Naive thymus-derived CD4-positive, alpha-beta T cell (primary cell): ENCODE results near the gene LMO1. TPM values are rescaled to one million over a fixed set of nuclear protein-coding genes. Genes with fewer than 3 reads are reported as not detected.

Source experiments
- ATAC-seq: fragments of 150-1000 bp; cut with Tn5 transposase; 2 replicates; pipeline ENCODE4 v1.10.0; 2021; ENCODE audit warnings: mild to moderate bottlenecking, moderate library complexity
- CTCF ChIA-PET: fragments of 350-600 bp; sonication (Branson Sonifier 250); formaldehyde crosslinking; loops from one replicate; lab custom pipeline; 2021; ENCODE audit warnings: antibody characterized with exemption; lab: Charles Lee
- POLR2A ChIA-PET: fragments of 350-600 bp; sonication (Branson Sonifier 250); formaldehyde crosslinking; loops from one replicate; lab custom pipeline; 2021; ENCODE audit warnings: antibody characterized with exemption, inconsistent platforms; lab: Charles Lee
- DNase-seq, 9 donors: peaks; one replicate each; pipeline versions ENCODE4 v3.0.0 to v3.0.0-alpha.2; 2020 to 2022; ENCODE audit warnings: mixed read lengths in 1 of 9
- H3K27ac ChIP-seq: one replicate; pipeline ENCODE4 v1.7.0; 2013; ENCODE audit warnings: mild to moderate bottlenecking, low read depth, low read length, moderate library complexity
- H3K27me3 ChIP-seq, 2 donors: one replicate each; pipeline ENCODE4 v1.7.0; 2013; ENCODE audit warnings: low read length in 2 of 2, mild to moderate bottlenecking in 2 of 2, moderate library complexity in 2 of 2; ENCODE audit not compliant: control insufficient read depth in 2 of 2, insufficient read depth in 2 of 2
- H3K36me3 ChIP-seq, 3 experiments: 1 replicate in 2 of 3; 2 replicates in 1 of 3; pipeline ENCODE4 v1.7.0; 2013; ENCODE audit warnings: low read length in 3 of 3, mild to moderate bottlenecking in 3 of 3, moderate library complexity in 1 of 3; ENCODE audit not compliant: insufficient read depth in 3 of 3, control insufficient read depth in 2 of 3
- H3K4me1 ChIP-seq, 2 donors: one replicate each; pipeline ENCODE4 v1.7.0; 2013; ENCODE audit warnings: low read length in 2 of 2, mild to moderate bottlenecking in 2 of 2, moderate library complexity in 1 of 2; ENCODE audit not compliant: control insufficient read depth in 2 of 2, insufficient read depth in 2 of 2
- H3K4me3 ChIP-seq: 2 replicates; pipeline ENCODE4 v1.7.0; 2013; ENCODE audit warnings: mild to moderate bottlenecking, low read length
- H3K9me3 ChIP-seq, 3 experiments: 1 replicate in 2 of 3; 2 replicates in 1 of 3; pipeline ENCODE4 v1.7.0; 2013; ENCODE audit warnings: low read length in 3 of 3; ENCODE audit not compliant: control insufficient read depth in 2 of 3
- H3K27ac Mint-ChIP-seq, 9 donors: one replicate each; pipeline ENCODE4 v1.8.0; 2020 to 2022; ENCODE audit warnings: mixed read lengths in 9 of 9, mild to moderate bottlenecking in 8 of 9, moderate library complexity in 5 of 9, inconsistent platforms in 2 of 9
- H3K27me3 Mint-ChIP-seq, 5 donors: one replicate each; pipeline ENCODE4 v1.8.0; 2021 to 2022; ENCODE audit warnings: mixed read lengths in 5 of 5, mild to moderate bottlenecking in 1 of 5
- H3K36me3 Mint-ChIP-seq, 5 donors: one replicate each; pipeline ENCODE4 v1.8.0; 2020 to 2022; ENCODE audit warnings: mixed read lengths in 5 of 5, mild to moderate bottlenecking in 3 of 5, inconsistent platforms in 1 of 5
- H3K4me1 Mint-ChIP-seq, 7 donors: one replicate each; pipeline ENCODE4 v1.8.0; 2020 to 2022; ENCODE audit warnings: mixed read lengths in 7 of 7, mild to moderate bottlenecking in 3 of 7, inconsistent platforms in 1 of 7
- H3K4me3 Mint-ChIP-seq, 10 donors: one replicate each; pipeline ENCODE4 v1.8.0; 2020 to 2022; ENCODE audit warnings: mild to moderate bottlenecking in 10 of 10, mixed read lengths in 10 of 10, moderate library complexity in 6 of 10, inconsistent platforms in 2 of 10
- H3K9me3 Mint-ChIP-seq, 11 donors: one replicate each; pipeline ENCODE4 v1.8.0; 2020 to 2022; ENCODE audit warnings: mixed read lengths in 11 of 11, mild to moderate bottlenecking in 4 of 11, inconsistent platforms in 1 of 11, moderate library complexity in 1 of 11
- intact Hi-C, 2 donors: fragments of 100-400 bp; cut with micrococcal nuclease; formaldehyde crosslinking; loops; one replicate each; pipeline ENCODE4 v1.15.1; 2023
- polyA plus RNA-seq, 2 donors: library from polyadenylated mRNA; unstranded; fragments of 300-500 nt; fragmentation: Illumina TruSeq; gene quantifications; one replicate each; pipeline ENCODE4 v1.2.3, GENCODE V29; 2021
- total RNA-seq, 6 experiments: library from RNA in 5 of 6; stranded (reverse) in 5 of 6; gene quantifications; 1 replicate in 5 of 6; 2 replicates in 1 of 6; pipeline ENCODE4 v1.2.3 and lab custom pipeline; 2021 to 2026

LMO1 gene
- total and polyA plus RNA-seq, 7 experiments from 2014 or later: not detected

DNA sequence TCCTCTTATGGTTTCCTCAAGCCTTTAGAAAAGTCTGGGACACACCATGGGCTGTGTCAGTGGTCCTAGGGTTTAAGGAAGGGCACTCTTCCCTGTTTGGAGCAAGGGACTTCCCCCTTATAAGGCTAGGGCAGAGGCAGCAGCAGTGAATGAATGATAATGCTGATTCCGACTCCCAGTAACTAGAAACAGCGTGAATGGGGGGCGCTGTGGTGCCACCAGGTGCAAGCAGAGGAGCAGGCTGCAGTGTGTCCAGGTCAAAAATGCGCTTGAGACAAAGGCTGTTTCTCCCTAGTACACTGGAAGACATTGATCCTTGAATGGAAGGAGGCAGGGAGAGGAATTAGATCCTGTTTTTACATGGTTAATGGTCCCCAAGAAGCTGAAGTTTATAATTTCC, 83.2 kb downstream of the LMO1 start:
- Histone ChIP-seq H3K27ac (no peak overlapping the region), H3K27me3 (no peaks in the 10 kb centered on the region), H3K4me1 (no peaks in the 10 kb centered on the region), H3K4me3 (no peak overlapping the region), H3K9me3 (no peaks in the 10 kb centered on the region), H3K36me3 (no peaks in the 10 kb centered on the region)
- Mint-ChIP-seq H3K36me3 (no peaks in the 10 kb centered on the region), H3K27me3 (peaks cover 2 to 37% (median 28%) of the 10 kb centered on the region in 5 donors), H3K27ac (no peak overlapping the region), H3K4me1 (no peaks in the 10 kb centered on the region), H3K4me3 (no peak overlapping the region), H3K9me3 (peaks cover 0 to 4% (median 0%) of the 10 kb centered on the region in 11 donors)
- CTCF ChIA-PET: no interaction called here
- no peak for ATAC-seq
- intact Hi-C loops: no loop called here
- POLR2A ChIA-PET: no interaction called here
- DNase-seq: no peak

DNA sequence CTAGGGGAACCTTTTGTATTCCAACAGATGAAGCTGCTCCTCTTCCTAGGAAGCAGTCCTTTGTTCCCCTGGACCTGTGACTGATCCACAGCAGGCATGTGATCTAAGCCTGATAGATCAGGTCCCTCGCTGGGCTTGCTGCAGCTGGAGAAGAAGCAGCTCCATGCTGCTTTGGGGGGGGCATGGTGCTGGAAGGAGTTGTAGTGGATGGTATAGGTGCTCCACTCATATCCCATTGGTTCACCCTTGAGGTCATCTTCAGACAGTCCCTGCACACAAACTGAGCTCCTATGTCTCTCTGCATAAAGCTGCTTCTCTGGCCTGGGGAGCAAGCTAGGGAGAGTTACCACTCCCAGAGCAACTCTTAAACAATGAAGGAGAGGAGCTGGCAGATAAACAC, 85.4 kb downstream of the LMO1 start:
- Histone ChIP-seq H3K27me3 (no peaks in the 10 kb centered on the region), H3K4me3 (no peak overlapping the region), H3K4me1 (no peaks in the 10 kb centered on the region), H3K27ac (no peak overlapping the region), H3K36me3 (no peaks in the 10 kb centered on the region), H3K9me3 (no peaks in the 10 kb centered on the region)
- ChIA-PET POLR2A (no interaction called here), CTCF (no interaction called here)
- Mint-ChIP-seq H3K9me3 (no peaks in the 10 kb centered on the region), H3K4me1 (no peaks in the 10 kb centered on the region), H3K27ac (no peak overlapping the region), H3K27me3 (peaks cover 5 to 39% (median 33%) of the 10 kb centered on the region in 5 donors), H3K4me3 (no peak overlapping the region), H3K36me3 (no peaks in the 10 kb centered on the region)
- intact Hi-C loops: no loop called here
- DNase-seq: no peak
- no peak for ATAC-seq

DNA sequence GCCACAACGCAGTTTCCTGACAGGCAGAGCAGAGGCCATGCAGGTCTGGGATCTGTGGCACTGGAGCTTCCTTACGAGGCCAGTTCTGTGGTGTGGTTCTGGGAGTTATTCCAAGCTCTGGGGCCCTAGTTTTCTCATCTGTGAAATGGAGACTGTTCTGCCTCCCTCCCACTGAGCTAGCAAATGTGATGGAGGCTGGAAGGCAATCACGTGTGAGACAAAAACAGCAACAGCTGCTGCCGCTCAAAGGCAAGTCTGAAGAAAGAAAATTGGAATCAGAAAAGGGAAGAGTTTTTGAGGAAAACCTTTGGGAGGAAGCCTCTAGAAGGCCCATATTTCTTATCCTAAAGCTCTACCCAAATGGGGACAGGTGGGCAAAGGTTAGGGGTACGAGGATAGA, 86.5 kb downstream of the LMO1 start:
- Histone ChIP-seq H3K4me1 (no peaks in the 10 kb centered on the region), H3K27ac (no peak overlapping the region), H3K36me3 (no peaks in the 10 kb centered on the region), H3K9me3 (no peaks in the 10 kb centered on the region), H3K4me3 (no peak overlapping the region), H3K27me3 (no peaks in the 10 kb centered on the region)
- H3K9me3 Mint-ChIP-seq: no peaks in the 10 kb centered on the region
- CTCF ChIA-PET: interaction anchor here (0.6 kb wide), 1 partner anchor 620 kb away, joined by 4 read pairs; no protein-coding TSS in a partner anchor
- ATAC-seq (no peak), DNase-seq (no peak)
- POLR2A ChIA-PET: no interaction called here
- no peaks in the 10 kb centered on the region for H3K36me3 Mint-ChIP-seq
- H3K27ac Mint-ChIP-seq: no peak overlapping the region
- H3K4me3 Mint-ChIP-seq: no peak overlapping the region
- H3K27me3 Mint-ChIP-seq: peaks cover 7 to 38% (median 25%) of the 10 kb centered on the region in 5 donors
- no peaks in the 10 kb centered on the region for H3K4me1 Mint-ChIP-seq
- intact Hi-C loops: no loop called here

Other genes with a start within 250 kb of the LMO1 start
- under 1 TPM in 3 of 5 experiments, not detected in 2; 0.05 to 0.07 (median 0.05) TPM for gene TUB, start 182.7 kb downstream of the LMO1 start, total RNA-seq
- under 1 TPM in 1 of 2 donors, not detected in 1; 0.12 TPM for gene TUB, start 182.7 kb downstream of the LMO1 start, polyA plus RNA-seq
- 10 to 100 TPM in 4 of 5 experiments, 1 to 10 TPM in 1; 7.3 to 66.9 (median 34.4) TPM for gene RIC3, start 94.9 kb downstream of the LMO1 start, total RNA-seq
- gene RIC3, start 94.9 kb downstream of the LMO1 start, polyA plus RNA-seq: 1 to 10 TPM; 2.5 to 2.8 TPM